CD1c-positive myeloid dendritic cell (primary cell): Measurements from ENCODE around the gene GRHPR.
A peak's percentile ranks its signal among the peaks of the same experiment; 100 is the strongest.
"Not testable (repeated sequence)": the region's sequence is repeated elsewhere in the genome, so short reads cannot be mapped to it uniquely, and the experiment has no call there.

Experiments used
- DNase-seq: peaks from one replicate; pipeline ENCODE4 v3.0.0-alpha.2; 2016; ENCODE audit errors: extremely low spot score

Gene GRHPR

GRCh38 chr9:37422289-37423104, at the start of gene GRHPR:
TSS of gene GRHPR (plus strand) at chr9:37422696. CDS start at chr9:37422751, 55 bp downstream.
- peak; percentile 95 for DNase-seq

- DNase-seq: no peak
Observed at GRCh38 chr9:37372839-37373238, 49.7 kb upstream of the GRHPR start.

- DNase-seq: no peak
Observed at GRCh38 chr9:37373621-37374020, 48.9 kb upstream of the GRHPR start.

GRCh38 chr9:37374892-37375291, 47.6 kb upstream of the GRHPR start:
- no peak for DNase-seq

- no peak for DNase-seq
Observed at GRCh38 chr9:37377688-37378612, 44.5 kb upstream of the GRHPR start.

GRCh38 chr9:37378613-37379004, 43.9 kb upstream of the GRHPR start:
- no peak for DNase-seq

GRCh38 chr9:37379835-37380234, 42.7 kb upstream of the GRHPR start:
- DNase-seq: no peak

- DNase-seq: no peak
Observed at GRCh38 chr9:37380570-37380969, 41.9 kb upstream of the GRHPR start.

- no peak for DNase-seq
Observed at GRCh38 chr9:37381094-37381741, 41.3 kb upstream of the GRHPR start.

- no peak for DNase-seq
Observed at GRCh38 chr9:37382161-37382981, 40.1 kb upstream of the GRHPR start.

- DNase-seq: no peak
Observed at GRCh38 chr9:37382982-37383357, 39.5 kb upstream of the GRHPR start.

- no peak for DNase-seq
Observed at GRCh38 chr9:37383393-37383792, 39.1 kb upstream of the GRHPR start.

- no peak for DNase-seq
Observed at GRCh38 chr9:37383876-37384746, 38.4 kb upstream of the GRHPR start.

GRCh38 chr9:37385286-37385685, 37.2 kb upstream of the GRHPR start:
- DNase-seq: no peak

GRCh38 chr9:37386988-37387387, 35.5 kb upstream of the GRHPR start:
- DNase-seq: no peak

GRCh38 chr9:37390759-37391158, 31.7 kb upstream of the GRHPR start:
- DNase-seq: no peak

- no peak for DNase-seq
Observed at GRCh38 chr9:37392272-37392671, 30.2 kb upstream of the GRHPR start.

- DNase-seq: no peak
Observed at GRCh38 chr9:37395229-37395628, 27.3 kb upstream of the GRHPR start.

- no peak for DNase-seq
Observed at GRCh38 chr9:37395663-37396062, 26.8 kb upstream of the GRHPR start.

- DNase-seq: not testable (repeated sequence)
Observed at GRCh38 chr9:37397948-37398347, 24.5 kb upstream of the GRHPR start.
